Hepatocyte (in vitro differentiated cells): Measurements from ENCODE around the gene PECR. TPM values are rescaled to one million over a fixed set of nuclear protein-coding genes. Genes with fewer than 3 reads are reported as not detected.

Experiments
- DNase-seq: peaks from one replicate; pipeline ENCODE4 v3.0.0-alpha.2; 2016; ENCODE audit warnings: low spot score
- H2AFZ ChIP-seq: fragments of 200-600 bp; sonication (generic); 2 replicates; pipeline ENCODE4 v1.6.0; 2016; ENCODE audit warnings: antibody characterized with exemption, mild to moderate bottlenecking
- H3K27ac ChIP-seq: fragments of 200-600 bp; sonication (generic); 2 replicates; pipeline ENCODE4 v1.5.1; 2016; ENCODE audit warnings: mild to moderate bottlenecking
- H3K27me3 ChIP-seq: fragments of 200-600 bp; sonication (generic); 2 replicates; pipeline ENCODE4 v1.6.1; 2016
- H3K36me3 ChIP-seq: fragments of 200-600 bp; sonication (generic); replicated peaks from 2 replicates; pipeline ENCODE4 v1.5.1; 2016; ENCODE audit warnings: low read depth; ENCODE audit not compliant: insufficient read depth
- H3K4me1 ChIP-seq: fragments of 200-600 bp; sonication (generic); 2 replicates; pipeline ENCODE4 v1.5.1; 2016; ENCODE audit warnings: mild to moderate bottlenecking, moderate library complexity; ENCODE audit not compliant: insufficient read depth
- H3K4me2 ChIP-seq: fragments of 200-600 bp; sonication (generic); 2 replicates; pipeline ENCODE4 v1.6.0; 2016
- H3K4me3 ChIP-seq: fragments of 200-600 bp; sonication (generic); 2 replicates; pipeline ENCODE4 v1.5.1; 2016; ENCODE audit warnings: mild to moderate bottlenecking
- H3K79me2 ChIP-seq: fragments of 200-600 bp; sonication (generic); 2 replicates; pipeline ENCODE4 v1.6.0; 2017; ENCODE audit warnings: mild to moderate bottlenecking
- H3K9me2 ChIP-seq: fragments of 200-600 bp; sonication (generic); replicated peaks from 2 replicates; pipeline ENCODE4 v1.6.0; 2017; ENCODE audit warnings: mild to moderate bottlenecking; ENCODE audit not compliant: insufficient read depth
- H3K9me3 ChIP-seq: fragments of 200-600 bp; sonication (generic); 2 replicates; pipeline ENCODE4 v1.5.1; 2016; ENCODE audit warnings: low read depth, mild to moderate bottlenecking
- H4K20me1 ChIP-seq: fragments of 200-600 bp; sonication (generic); 2 replicates; pipeline ENCODE4 v1.6.0; 2016; ENCODE audit warnings: mild to moderate bottlenecking; ENCODE audit not compliant: insufficient read depth, poor library complexity, severe bottlenecking
- EZH2 ChIP-seq: fragments of 200-600 bp; sonication (generic); IDR thresholded peaks from 2 replicates; pipeline ENCODE4 v1.6.1; 2016; ENCODE audit warnings: antibody characterized with exemption, mild to moderate bottlenecking, borderline replicate concordance
- EZH2phosphoT487 ChIP-seq: fragments of 200-600 bp; sonication (generic); IDR thresholded peaks from one replicate; pipeline ENCODE4 v1.6.1; 2018; ENCODE audit warnings: antibody characterized with exemption, mild to moderate bottlenecking, low read depth, moderate library complexity; ENCODE audit not compliant: unreplicated experiment, severe bottlenecking
- WGBS: methylation state at CpG from one replicate; pipeline ENCODE4 v1.1.6; 2016; ENCODE audit warnings: low lambda C conversion rate; ENCODE audit errors: missing lambda C conversion rate; 5-methylcytosine and 5-hydroxymethylcytosine counted together
- polyA plus RNA-seq: library from polyadenylated mRNA; unstranded; fragments of >200 nt; fragmentation: Nextera tagmentation; extraction: Ambion mirVana; gene quantifications from 2 replicates; pipeline ENCODE4 v1.2.1, GENCODE V29; 2016
- total RNA-seq: library from RNA; depleted of rRNA; stranded (reverse); fragments of >200 nt; gene quantifications from 2 replicates; pipeline ENCODE4 v1.2.3, GENCODE V29; 2014
- TF ChIP-seq, protein P1 (sequence below): fragments of 200-600 bp; sonication (generic); IDR thresholded peaks from 2 replicates; pipeline ENCODE4 v1.5.1; 2016; ENCODE audit warnings: antibody characterized with exemption, mild to moderate bottlenecking; ENCODE audit not compliant: poor library complexity

The PECR gene
- total and polyA plus RNA-seq, 2 experiments from 2014 or later: 17.4 to 32.4 TPM

DNA sequence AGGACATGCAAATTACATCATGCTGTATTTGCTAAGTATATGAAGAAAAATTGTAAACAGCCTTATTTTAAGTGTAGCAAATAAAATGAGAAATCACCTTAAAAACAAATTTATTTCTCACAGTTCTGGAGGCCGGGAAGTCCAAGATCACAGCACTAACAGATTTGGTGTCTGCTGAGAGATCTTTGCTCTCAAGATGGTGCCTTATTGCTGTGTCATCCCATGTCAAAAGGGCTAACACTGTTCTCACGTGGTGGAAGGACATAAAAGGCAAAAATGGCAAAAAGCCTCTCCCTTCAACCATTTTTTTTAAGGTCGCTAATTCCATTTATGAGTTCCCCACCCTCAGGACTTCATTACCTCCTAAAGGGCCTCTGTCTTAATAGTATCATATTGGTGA is 39.6 kb upstream of the PECR start:
- H3K4me1 ChIP-seq: peaks cover 3% of the 10 kb centered on the region
- no peaks in the 10 kb centered on the region for H3K9me2 ChIP-seq
- no peaks in the 10 kb centered on the region for H3K27me3 ChIP-seq
- TF ChIP-seq, protein P1, sequence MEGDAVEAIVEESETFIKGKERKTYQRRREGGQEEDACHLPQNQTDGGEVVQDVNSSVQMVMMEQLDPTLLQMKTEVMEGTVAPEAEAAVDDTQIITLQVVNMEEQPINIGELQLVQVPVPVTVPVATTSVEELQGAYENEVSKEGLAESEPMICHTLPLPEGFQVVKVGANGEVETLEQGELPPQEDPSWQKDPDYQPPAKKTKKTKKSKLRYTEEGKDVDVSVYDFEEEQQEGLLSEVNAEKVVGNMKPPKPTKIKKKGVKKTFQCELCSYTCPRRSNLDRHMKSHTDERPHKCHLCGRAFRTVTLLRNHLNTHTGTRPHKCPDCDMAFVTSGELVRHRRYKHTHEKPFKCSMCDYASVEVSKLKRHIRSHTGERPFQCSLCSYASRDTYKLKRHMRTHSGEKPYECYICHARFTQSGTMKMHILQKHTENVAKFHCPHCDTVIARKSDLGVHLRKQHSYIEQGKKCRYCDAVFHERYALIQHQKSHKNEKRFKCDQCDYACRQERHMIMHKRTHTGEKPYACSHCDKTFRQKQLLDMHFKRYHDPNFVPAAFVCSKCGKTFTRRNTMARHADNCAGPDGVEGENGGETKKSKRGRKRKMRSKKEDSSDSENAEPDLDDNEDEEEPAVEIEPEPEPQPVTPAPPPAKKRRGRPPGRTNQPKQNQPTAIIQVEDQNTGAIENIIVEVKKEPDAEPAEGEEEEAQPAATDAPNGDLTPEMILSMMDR: no peak
- TF ChIP-seq EZH2 (no peak), EZH2phosphoT487 (no peak)
- H3K79me2 ChIP-seq: peaks cover 97% of the 10 kb centered on the region
- no peaks in the 10 kb centered on the region for H3K36me3 ChIP-seq
- DNase-seq: no peak
- WGBS: 93% methylated on average over 3 of the region's 3 CpGs
- no peak overlapping the region for H3K4me2 ChIP-seq
- no peak overlapping the region for H2AFZ ChIP-seq
- H4K20me1 ChIP-seq: no peaks in the 10 kb centered on the region
- H3K9me3 ChIP-seq: no peaks in the 10 kb centered on the region
- no peak overlapping the region for H3K27ac ChIP-seq
- no peak overlapping the region for H3K4me3 ChIP-seq

DNA sequence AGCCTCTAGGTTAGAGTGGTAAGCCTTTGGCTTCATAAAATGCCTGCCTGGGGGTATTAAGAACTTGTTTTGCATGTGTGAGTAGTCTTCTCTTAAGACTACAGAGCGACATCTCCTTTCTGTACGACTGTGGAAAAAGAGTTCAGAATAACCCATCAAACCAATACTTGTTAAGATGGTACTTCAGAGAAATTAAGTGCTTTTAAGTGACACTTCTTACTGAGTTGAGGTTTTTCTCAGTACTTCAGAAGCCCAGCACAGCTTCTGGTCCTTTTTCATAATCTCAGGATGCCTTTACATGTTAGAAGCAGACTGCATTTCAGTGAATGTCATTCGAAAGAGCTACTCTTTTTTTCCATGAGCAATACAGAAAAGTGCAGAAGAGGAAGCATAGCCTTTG is 38.4 kb upstream of the PECR start:
- H3K4me3 ChIP-seq: no peak overlapping the region
- no peak overlapping the region for H3K27ac ChIP-seq
- H3K27me3 ChIP-seq: no peaks in the 10 kb centered on the region
- H3K36me3 ChIP-seq: no peaks in the 10 kb centered on the region
- peaks cover 14% of the 10 kb centered on the region for H3K4me1 ChIP-seq
- no peak overlapping the region for H3K4me2 ChIP-seq
- no peak overlapping the region for H2AFZ ChIP-seq
- H3K9me3 ChIP-seq: no peaks in the 10 kb centered on the region
- H3K79me2 ChIP-seq: peaks cover 97% of the 10 kb centered on the region
- 85% methylated on average over 3 of the region's 3 CpGs for WGBS
- no peak for TF ChIP-seq EZH2phosphoT487
- TF ChIP-seq, protein P1: no peak
- no peak for TF ChIP-seq EZH2
- H4K20me1 ChIP-seq: no peaks in the 10 kb centered on the region
- H3K9me2 ChIP-seq: no peaks in the 10 kb centered on the region
- DNase-seq: no peak

DNA sequence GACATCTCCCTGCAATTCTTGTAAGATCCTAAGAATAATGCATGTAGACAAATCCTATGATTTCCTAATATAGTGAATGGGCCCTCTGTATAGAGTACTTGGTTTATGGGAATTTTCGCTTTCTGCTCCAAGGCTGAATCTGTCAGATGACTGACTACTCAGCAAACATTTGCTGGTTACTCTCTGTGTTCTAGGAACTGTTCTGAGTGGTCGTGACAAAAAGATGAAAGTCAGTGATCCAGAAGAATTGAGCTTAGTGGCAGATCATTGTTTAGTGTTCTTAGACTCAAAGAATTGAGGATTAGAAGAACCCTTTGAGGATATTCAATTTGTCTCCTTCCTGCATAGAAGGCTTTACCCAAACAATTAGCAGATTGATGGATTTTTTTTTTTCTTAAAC is 37.5 kb upstream of the PECR start:
- 84% methylated on average over 2 of the region's 2 CpGs for WGBS
- H2AFZ ChIP-seq: no peak overlapping the region
- DNase-seq: no peak
- no peak overlapping the region for H3K4me2 ChIP-seq
- H4K20me1 ChIP-seq: no peaks in the 10 kb centered on the region
- H3K4me3 ChIP-seq: no peak overlapping the region
- H3K79me2 ChIP-seq: peaks cover 89% of the 10 kb centered on the region
- peaks cover 17% of the 10 kb centered on the region for H3K4me1 ChIP-seq
- no peaks in the 10 kb centered on the region for H3K27me3 ChIP-seq
- no peaks in the 10 kb centered on the region for H3K9me3 ChIP-seq
- no peaks in the 10 kb centered on the region for H3K9me2 ChIP-seq
- no peak for TF ChIP-seq EZH2
- TF ChIP-seq, protein P1: no peak
- TF ChIP-seq EZH2phosphoT487: no peak
- no peaks in the 10 kb centered on the region for H3K36me3 ChIP-seq
- H3K27ac ChIP-seq: no peak overlapping the region

DNA sequence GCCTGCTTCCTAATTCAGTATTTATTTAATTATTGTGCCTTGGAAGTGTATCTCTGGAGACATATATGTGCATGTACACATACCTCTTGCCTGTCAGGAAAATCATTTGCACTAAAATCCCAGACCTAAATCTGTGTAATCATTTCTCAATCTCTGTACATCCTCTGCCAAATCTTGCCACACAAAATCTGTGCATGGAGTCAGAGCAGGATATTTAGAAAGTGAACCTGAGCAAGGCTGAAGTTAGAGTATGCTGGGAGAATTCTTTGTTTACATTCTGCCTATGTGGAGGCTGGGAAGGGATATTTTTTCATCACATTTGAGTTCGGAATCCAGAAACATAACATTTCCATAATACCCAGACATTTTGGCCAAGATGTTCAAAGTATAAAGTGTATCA is 36.9 kb upstream of the PECR start:
- Histone ChIP-seq H3K9me2 (no peaks in the 10 kb centered on the region), H4K20me1 (no peaks in the 10 kb centered on the region), H3K27me3 (no peaks in the 10 kb centered on the region), H3K4me1 (peaks cover 19% of the 10 kb centered on the region), H3K27ac (no peak overlapping the region), H3K4me3 (no peak overlapping the region), H3K79me2 (peaks cover 82% of the 10 kb centered on the region), H3K4me2 (no peak overlapping the region), H3K9me3 (no peaks in the 10 kb centered on the region), H2AFZ (no peak overlapping the region), H3K36me3 (no peaks in the 10 kb centered on the region)
- no peak for DNase-seq
- 79% methylated on average over 1 of the region's 1 CpG for WGBS
- TF ChIP-seq EZH2phosphoT487 (no peak), EZH2 (no peak)
- TF ChIP-seq, protein P1: no peak
